Measurements from ENCODE around the gene SSTR5. TPM values are rescaled to one million over a fixed set of nuclear protein-coding genes. Genes with fewer than 3 reads are reported as not detected.

The SSTR5 gene
- total RNA-seq, 1 donor from 2014 or later: not detected

DNA sequence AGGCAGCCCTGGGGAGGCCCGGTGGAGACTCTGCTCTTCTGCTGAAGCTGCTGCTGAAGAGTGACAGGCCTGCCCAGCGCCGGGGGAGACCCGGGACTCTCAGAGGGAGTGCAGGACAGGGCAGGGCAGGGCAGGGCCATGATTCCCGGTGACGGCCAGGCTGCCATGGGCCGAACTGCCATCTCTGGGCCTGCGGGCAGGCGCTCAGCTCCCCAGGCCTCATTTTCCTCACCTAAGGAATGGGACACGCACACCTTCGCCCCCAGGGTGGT lies 22.6 kb upstream of the SSTR5 start:
- no peak for ATAC-seq
- H3K4me3 ChIP-seq: no peak overlapping the region
- H3K9me3 ChIP-seq: no peaks in the 10 kb centered on the region
- H3K27me3 ChIP-seq: peaks cover 43% of the 10 kb centered on the region
- H3K27ac ChIP-seq: no peak overlapping the region
- no peaks in the 10 kb centered on the region for H3K36me3 ChIP-seq
- intact Hi-C loops (cut with DNase I): loop anchor here (10.0 kb wide), 1 partner anchor 235 kb away; no protein-coding TSS in a partner anchor
- TF ChIP-seq, protein P1, sequence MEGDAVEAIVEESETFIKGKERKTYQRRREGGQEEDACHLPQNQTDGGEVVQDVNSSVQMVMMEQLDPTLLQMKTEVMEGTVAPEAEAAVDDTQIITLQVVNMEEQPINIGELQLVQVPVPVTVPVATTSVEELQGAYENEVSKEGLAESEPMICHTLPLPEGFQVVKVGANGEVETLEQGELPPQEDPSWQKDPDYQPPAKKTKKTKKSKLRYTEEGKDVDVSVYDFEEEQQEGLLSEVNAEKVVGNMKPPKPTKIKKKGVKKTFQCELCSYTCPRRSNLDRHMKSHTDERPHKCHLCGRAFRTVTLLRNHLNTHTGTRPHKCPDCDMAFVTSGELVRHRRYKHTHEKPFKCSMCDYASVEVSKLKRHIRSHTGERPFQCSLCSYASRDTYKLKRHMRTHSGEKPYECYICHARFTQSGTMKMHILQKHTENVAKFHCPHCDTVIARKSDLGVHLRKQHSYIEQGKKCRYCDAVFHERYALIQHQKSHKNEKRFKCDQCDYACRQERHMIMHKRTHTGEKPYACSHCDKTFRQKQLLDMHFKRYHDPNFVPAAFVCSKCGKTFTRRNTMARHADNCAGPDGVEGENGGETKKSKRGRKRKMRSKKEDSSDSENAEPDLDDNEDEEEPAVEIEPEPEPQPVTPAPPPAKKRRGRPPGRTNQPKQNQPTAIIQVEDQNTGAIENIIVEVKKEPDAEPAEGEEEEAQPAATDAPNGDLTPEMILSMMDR (IDR thresholded peaks at IDR 0.05): no peak
- no peaks in the 10 kb centered on the region for H3K4me1 ChIP-seq
- no peak for DNase-seq

DNA sequence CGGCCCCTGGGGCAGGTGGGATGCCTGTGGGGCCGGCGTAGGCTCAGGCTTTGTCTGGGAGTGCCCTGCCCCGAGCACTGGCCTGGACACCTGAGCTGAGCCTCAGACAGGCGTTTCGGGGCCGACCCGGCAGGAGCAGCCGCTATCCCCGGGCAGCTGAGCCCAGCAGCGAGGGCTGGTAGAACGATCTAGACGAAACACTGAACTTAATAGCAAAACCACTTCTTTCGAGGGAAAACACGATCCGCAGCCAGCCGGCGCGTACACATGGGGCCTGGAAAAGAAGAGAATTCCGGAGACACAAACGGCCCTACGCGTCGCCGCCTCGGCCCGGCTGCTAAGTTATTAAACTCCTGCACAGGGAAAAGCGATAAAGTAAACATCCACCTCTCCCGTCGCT lies 22.0 kb upstream of the SSTR5 start:
- no peak overlapping the region for H3K4me3 ChIP-seq
- TF ChIP-seq, protein P1 (IDR thresholded peaks at IDR 0.05): no peak
- H3K36me3 ChIP-seq: no peaks in the 10 kb centered on the region
- DNase-seq (no peak), ATAC-seq (no peak)
- H3K9me3 ChIP-seq: no peaks in the 10 kb centered on the region
- peaks cover 43% of the 10 kb centered on the region for H3K27me3 ChIP-seq
- intact Hi-C loops (cut with DNase I): loop anchor here (10.0 kb wide), 1 partner anchor 236 kb away; no protein-coding TSS in a partner anchor
- H3K4me1 ChIP-seq: no peaks in the 10 kb centered on the region
- no peak overlapping the region for H3K27ac ChIP-seq

DNA sequence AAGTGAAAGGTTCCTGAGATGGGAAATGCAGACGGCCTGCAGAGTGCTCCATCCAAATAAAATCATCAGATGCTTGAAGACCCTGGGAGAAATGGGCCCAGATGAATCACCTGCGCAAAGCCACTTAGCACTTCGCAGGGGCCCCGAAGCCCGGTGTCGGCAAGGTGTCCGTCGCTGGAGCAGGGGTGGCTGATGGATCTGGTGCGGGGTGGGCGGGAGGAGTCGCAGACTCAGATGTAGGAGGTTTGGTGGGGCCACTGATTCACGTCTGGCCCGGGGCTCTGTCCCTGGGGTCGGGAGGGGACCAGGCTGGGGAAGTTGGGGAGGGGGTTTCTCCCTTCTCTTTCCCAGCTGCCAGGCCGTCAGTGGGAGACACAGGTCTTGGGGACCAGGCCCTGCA lies 21.6 kb upstream of the SSTR5 start:
- no peaks in the 10 kb centered on the region for H3K36me3 ChIP-seq
- H3K9me3 ChIP-seq: no peaks in the 10 kb centered on the region
- no peak overlapping the region for H3K27ac ChIP-seq
- TF ChIP-seq, protein P1 (IDR thresholded peaks at IDR 0.05): no peak
- no peak overlapping the region for H3K4me3 ChIP-seq
- H3K4me1 ChIP-seq: no peaks in the 10 kb centered on the region
- intact Hi-C loops (cut with DNase I): loop anchor here (10.0 kb wide), 1 partner anchor 236 kb away; no protein-coding TSS in a partner anchor
- H3K27me3 ChIP-seq: peaks cover 41% of the 10 kb centered on the region
- DNase-seq: no peak
- ATAC-seq: no peak

DNA sequence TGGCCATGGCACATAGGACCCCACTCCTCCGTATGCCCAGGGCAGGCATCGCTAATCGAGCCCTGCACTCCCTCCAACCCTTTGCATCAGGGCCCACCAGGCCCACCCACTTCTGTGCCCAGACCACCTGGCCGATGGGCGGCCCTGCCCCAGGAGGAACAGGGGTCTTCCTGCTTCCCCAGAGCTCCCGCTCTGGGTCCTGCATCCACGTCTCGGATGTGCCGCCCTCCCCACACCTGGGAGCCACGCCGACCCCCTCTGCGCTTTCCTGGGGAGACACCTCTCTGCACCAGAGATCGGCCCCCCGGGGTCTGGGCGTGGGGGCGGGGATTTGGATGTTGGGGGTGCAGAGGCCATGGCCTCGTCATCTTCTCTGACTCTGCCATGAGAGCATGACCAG lies 21.1 kb upstream of the SSTR5 start:
- peaks cover 36% of the 10 kb centered on the region for H3K27me3 ChIP-seq
- no peak for ATAC-seq

DNA sequence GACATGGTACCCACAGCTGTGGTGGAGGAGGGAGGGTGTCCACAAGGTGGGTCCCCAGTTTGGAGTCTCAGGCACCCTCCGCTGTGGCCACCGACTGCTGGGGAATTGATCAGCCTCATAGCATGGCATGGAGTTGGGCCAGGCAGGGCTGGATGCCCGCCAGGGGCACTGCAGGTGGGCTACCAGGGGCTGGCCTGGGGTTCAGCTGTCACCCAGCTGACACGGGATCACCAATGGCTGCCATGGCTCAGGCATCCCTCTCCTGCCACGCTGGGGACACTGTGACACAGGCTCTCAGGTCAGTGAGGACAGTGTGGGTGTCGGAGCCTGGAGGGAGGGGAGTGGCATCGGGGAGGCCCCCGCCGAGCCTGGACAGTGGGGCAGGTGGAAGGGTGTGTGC lies 19.8 kb upstream of the SSTR5 start:
- Histone ChIP-seq H3K36me3 (no peaks in the 10 kb centered on the region), H3K4me1 (no peaks in the 10 kb centered on the region), H3K9me3 (no peaks in the 10 kb centered on the region), H3K27ac (no peak overlapping the region), H3K27me3 (peaks cover 38% of the 10 kb centered on the region), H3K4me3 (no peak overlapping the region)
- ATAC-seq (no peak), DNase-seq (no peak)
- TF ChIP-seq, protein P1 (IDR thresholded peaks at IDR 0.05): no peak
- intact Hi-C loops (cut with DNase I): loop anchor here (10.0 kb wide), 1 partner anchor 238 kb away; no protein-coding TSS in a partner anchor

More for the DNA sequence above, 21.1 kb upstream of the SSTR5 start:
- no peak overlapping the region for H3K4me3 ChIP-seq
- H3K36me3 ChIP-seq: no peaks in the 10 kb centered on the region
- no peaks in the 10 kb centered on the region for H3K4me1 ChIP-seq
- no peak for DNase-seq
- no peaks in the 10 kb centered on the region for H3K9me3 ChIP-seq
- TF ChIP-seq, protein P1 (IDR thresholded peaks at IDR 0.05): no peak
- intact Hi-C loops (cut with DNase I): loop anchor here (10.0 kb wide), 1 partner anchor 237 kb away; no protein-coding TSS in a partner anchor
- no peak overlapping the region for H3K27ac ChIP-seq

DNA sequence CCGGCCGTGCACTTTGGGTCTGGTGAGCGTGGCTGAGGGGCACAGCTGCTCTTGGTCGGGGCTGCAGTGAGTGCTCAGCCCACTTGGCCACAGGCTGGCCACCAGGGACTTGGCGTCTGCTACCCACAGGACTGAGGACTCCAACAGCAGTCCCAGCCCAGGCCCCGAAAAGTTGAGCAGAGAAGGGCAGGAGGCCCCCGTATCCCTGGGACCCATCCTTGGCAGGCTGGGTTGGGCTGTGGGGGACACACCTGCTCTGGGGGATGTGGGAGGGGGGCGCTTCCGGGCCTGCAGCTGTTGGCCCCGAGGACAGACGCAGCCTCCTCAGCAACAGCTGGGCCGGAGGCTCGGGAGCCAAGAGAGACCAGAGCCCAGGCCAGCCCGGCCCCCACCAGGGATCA lies 19.4 kb upstream of the SSTR5 start:
- DNase-seq: no peak
- Histone ChIP-seq H3K27ac (no peak overlapping the region), H3K4me1 (no peaks in the 10 kb centered on the region), H3K9me3 (no peaks in the 10 kb centered on the region), H3K27me3 (peaks cover 34% of the 10 kb centered on the region), H3K36me3 (no peaks in the 10 kb centered on the region), H3K4me3 (no peak overlapping the region)
- intact Hi-C loops (cut with DNase I): loop anchor here (10.0 kb wide), 1 partner anchor 238 kb away; no protein-coding TSS in a partner anchor
- TF ChIP-seq, protein P1 (IDR thresholded peaks at IDR 0.05): no peak
- no peak for ATAC-seq
